ENCODE measurements around the gene FA2H. TPM values are rescaled to one million over a fixed set of nuclear protein-coding genes. Genes with fewer than 3 reads are reported as not detected.
"Not testable (repeated sequence)": the region's sequence is repeated elsewhere in the genome, so short reads cannot be mapped to it uniquely, and the experiment has no call there.

The FA2H gene
- polyA plus RNA-seq, 3 donors, result not detected

DNA sequence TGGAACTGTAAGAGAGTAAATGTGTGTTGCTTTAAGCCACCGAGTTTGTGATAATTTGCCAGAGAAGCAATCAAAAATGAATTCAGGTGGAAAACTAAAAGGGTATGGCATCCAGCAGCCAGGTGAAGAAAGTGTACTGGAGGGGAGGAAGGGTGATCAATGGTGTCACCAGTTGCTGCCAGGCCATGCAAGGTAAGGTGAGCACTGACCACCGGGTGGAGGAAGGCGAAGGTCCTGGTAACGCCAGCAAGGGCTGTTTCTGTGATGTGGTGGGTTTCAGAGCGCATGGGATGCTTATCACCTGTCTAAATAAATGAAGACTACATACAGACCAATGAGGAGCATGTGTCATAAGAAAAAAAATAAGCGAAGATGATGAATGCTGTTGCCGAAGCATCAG, 6.9 kb downstream of the FA2H start:
- no peak for DNase-seq
- Histone ChIP-seq H3K9ac (ENCODE audit: insufficient read depth, low read length, poor library complexity, severe bottlenecking) (no peak overlapping the region), H3K27me3 (ENCODE audit: control insufficient read depth in 2 of 2, insufficient read depth in 2 of 2, low read length in 2 of 2) (peaks cover 2 to 7% of the 10 kb centered on the region in 2 donors), H3K27ac (ENCODE audit: low read depth in 1 of 2, low read length in 2 of 2) (no peak overlapping the region), H3K9me3 (replicated peaks in 1 of 2; ENCODE audit: control insufficient read depth in 1 of 2, insufficient read depth in 1 of 2, low read length in 2 of 2) (no peaks in the 10 kb centered on the region), H4K20me1 (ENCODE audit: insufficient read depth, low read length) (no peaks in the 10 kb centered on the region), H3K79me2 (ENCODE audit: insufficient read depth, low read length) (no peaks in the 10 kb centered on the region), H3K4me2 (replicated peaks; ENCODE audit: extremely low read depth, low read length, poor library complexity, severe bottlenecking) (no peak overlapping the region), H3K36me3 (replicated peaks in 1 of 2; ENCODE audit: control insufficient read depth in 1 of 2, insufficient read depth in 2 of 2, low read length in 2 of 2) (no peaks in the 10 kb centered on the region), H3K4me3 (replicated peaks in 1 of 3; ENCODE audit: low read depth in 2 of 3, low read length in 3 of 3) (no peak overlapping the region), H3K4me1 (ENCODE audit: control insufficient read depth in 1 of 2, insufficient read depth in 2 of 2, low read length in 2 of 2) (no peaks in the 10 kb centered on the region), H2AFZ (ENCODE audit: insufficient read depth, low read depth, low read length, poor library complexity, severe bottlenecking) (no peak overlapping the region)
- Mint-ChIP-seq H3K36me3 (no peaks in the 10 kb centered on the region), H3K27me3 (ENCODE audit: low read depth in 3 of 3) (peaks cover 21 to 27% (median 23%) of the 10 kb centered on the region in 3 donors), H3K4me1 (peaks cover 2% of the 10 kb centered on the region), H3K9me3 (peaks cover 0 to 7% (median 0%) of the 10 kb centered on the region in 7 donors), H3K4me3 (no peak overlapping the region), H3K27ac (no peak overlapping the region)
- WGBS (ENCODE audit: insufficient coverage), result 88% methylated on average over 1 of the region's 7 CpGs
- intact Hi-C loops (cut with micrococcal nuclease), result no loop called here
- TF ChIP-seq, protein P1, sequence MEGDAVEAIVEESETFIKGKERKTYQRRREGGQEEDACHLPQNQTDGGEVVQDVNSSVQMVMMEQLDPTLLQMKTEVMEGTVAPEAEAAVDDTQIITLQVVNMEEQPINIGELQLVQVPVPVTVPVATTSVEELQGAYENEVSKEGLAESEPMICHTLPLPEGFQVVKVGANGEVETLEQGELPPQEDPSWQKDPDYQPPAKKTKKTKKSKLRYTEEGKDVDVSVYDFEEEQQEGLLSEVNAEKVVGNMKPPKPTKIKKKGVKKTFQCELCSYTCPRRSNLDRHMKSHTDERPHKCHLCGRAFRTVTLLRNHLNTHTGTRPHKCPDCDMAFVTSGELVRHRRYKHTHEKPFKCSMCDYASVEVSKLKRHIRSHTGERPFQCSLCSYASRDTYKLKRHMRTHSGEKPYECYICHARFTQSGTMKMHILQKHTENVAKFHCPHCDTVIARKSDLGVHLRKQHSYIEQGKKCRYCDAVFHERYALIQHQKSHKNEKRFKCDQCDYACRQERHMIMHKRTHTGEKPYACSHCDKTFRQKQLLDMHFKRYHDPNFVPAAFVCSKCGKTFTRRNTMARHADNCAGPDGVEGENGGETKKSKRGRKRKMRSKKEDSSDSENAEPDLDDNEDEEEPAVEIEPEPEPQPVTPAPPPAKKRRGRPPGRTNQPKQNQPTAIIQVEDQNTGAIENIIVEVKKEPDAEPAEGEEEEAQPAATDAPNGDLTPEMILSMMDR (IDR thresholded peaks at IDR 0.05), result no peak

DNA sequence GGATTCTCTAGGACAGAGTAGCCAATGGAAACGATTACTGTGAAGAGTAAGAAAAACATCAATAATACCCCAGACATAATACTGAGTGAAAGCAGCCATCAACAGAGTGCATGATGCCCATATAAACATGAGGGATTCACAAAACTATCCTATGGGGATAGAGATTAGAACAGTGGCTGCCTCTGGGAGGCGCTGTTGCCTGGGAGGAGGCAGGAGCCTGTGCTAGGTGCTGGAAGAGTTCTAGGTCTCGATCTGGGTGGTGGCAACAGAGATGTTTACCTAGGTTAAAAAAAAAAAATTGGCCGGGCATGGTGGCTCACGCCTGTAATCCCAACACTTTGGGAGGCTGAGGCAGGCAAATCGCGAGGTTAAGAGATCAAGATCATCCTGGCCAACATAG, 7.9 kb downstream of the FA2H start:
- Mint-ChIP-seq H3K27ac (no peak overlapping the region), H3K4me1 (peaks cover 2% of the 10 kb centered on the region), H3K36me3 (no peaks in the 10 kb centered on the region), H3K4me3 (no peak overlapping the region), H3K9me3 (peaks cover 0 to 6% (median 0%) of the 10 kb centered on the region in 7 donors), H3K27me3 (ENCODE audit: low read depth in 3 of 3) (peaks cover 13 to 21% (median 14%) of the 10 kb centered on the region in 3 donors)
- Histone ChIP-seq H3K9ac (ENCODE audit: insufficient read depth, low read length, poor library complexity, severe bottlenecking) (no peak overlapping the region), H2AFZ (ENCODE audit: insufficient read depth, low read depth, low read length, poor library complexity, severe bottlenecking) (no peak overlapping the region), H3K27ac (ENCODE audit: low read depth in 1 of 2, low read length in 2 of 2) (no peak overlapping the region), H3K79me2 (ENCODE audit: insufficient read depth, low read length) (no peaks in the 10 kb centered on the region), H3K9me3 (replicated peaks in 1 of 2; ENCODE audit: control insufficient read depth in 1 of 2, insufficient read depth in 1 of 2, low read length in 2 of 2) (no peaks in the 10 kb centered on the region), H3K4me2 (replicated peaks; ENCODE audit: extremely low read depth, low read length, poor library complexity, severe bottlenecking) (no peak overlapping the region), H3K4me3 (replicated peaks in 1 of 3; ENCODE audit: low read depth in 2 of 3, low read length in 3 of 3) (no peak overlapping the region), H3K27me3 (ENCODE audit: control insufficient read depth in 2 of 2, insufficient read depth in 2 of 2, low read length in 2 of 2) (no peaks in the 10 kb centered on the region), H3K4me1 (ENCODE audit: control insufficient read depth in 1 of 2, insufficient read depth in 2 of 2, low read length in 2 of 2) (no peaks in the 10 kb centered on the region), H3K36me3 (replicated peaks in 1 of 2; ENCODE audit: control insufficient read depth in 1 of 2, insufficient read depth in 2 of 2, low read length in 2 of 2) (no peaks in the 10 kb centered on the region), H4K20me1 (ENCODE audit: insufficient read depth, low read length) (no peaks in the 10 kb centered on the region)
- TF ChIP-seq, protein P1 (IDR thresholded peaks at IDR 0.05), result no peak
- DNase-seq, result no peak
- 93% methylated on average over 3 of the region's 7 CpGs for WGBS (ENCODE audit: insufficient coverage)
- intact Hi-C loops (cut with micrococcal nuclease), result no loop called here

DNA sequence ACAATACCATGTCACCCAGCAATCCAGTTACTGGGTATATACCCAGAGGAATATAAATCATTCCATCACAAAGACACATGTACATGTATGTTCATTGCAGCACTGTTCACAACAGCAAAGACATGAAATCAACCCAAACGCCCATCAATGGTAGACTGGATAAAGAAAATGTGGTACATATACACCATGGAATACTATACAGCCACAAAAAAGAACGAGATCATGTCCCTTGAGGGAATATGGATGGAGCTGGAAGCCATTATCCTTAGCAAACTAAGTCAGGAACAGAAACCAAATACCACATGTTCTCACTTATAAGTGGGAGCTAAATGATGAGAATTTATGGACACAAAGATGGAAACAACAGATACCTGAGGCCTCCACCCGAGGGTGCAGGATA, 10.4 kb downstream of the FA2H start:
- H3K36me3 ChIP-seq (replicated peaks in 1 of 2; ENCODE audit: control insufficient read depth in 1 of 2, insufficient read depth in 2 of 2, low read length in 2 of 2); H3K4me1 ChIP-seq (ENCODE audit: control insufficient read depth in 1 of 2, insufficient read depth in 2 of 2, low read length in 2 of 2); H3K9me3 ChIP-seq (replicated peaks in 1 of 2; ENCODE audit: control insufficient read depth in 1 of 2, insufficient read depth in 1 of 2, low read length in 2 of 2); H3K4me1 Mint-ChIP-seq; H3K4me3 ChIP-seq (replicated peaks in 1 of 3; ENCODE audit: low read depth in 2 of 3, low read length in 3 of 3); H3K27me3 ChIP-seq (ENCODE audit: control insufficient read depth in 2 of 2, insufficient read depth in 2 of 2, low read length in 2 of 2); H2AFZ ChIP-seq (ENCODE audit: insufficient read depth, low read depth, low read length, poor library complexity, severe bottlenecking); H3K27ac Mint-ChIP-seq; intact Hi-C loops (cut with micrococcal nuclease); H3K79me2 ChIP-seq (ENCODE audit: insufficient read depth, low read length); H3K4me2 ChIP-seq (replicated peaks; ENCODE audit: extremely low read depth, low read length, poor library complexity, severe bottlenecking); H3K36me3 Mint-ChIP-seq; H3K9ac ChIP-seq (ENCODE audit: insufficient read depth, low read length, poor library complexity, severe bottlenecking); H3K4me3 Mint-ChIP-seq; H3K27ac ChIP-seq (ENCODE audit: low read depth in 1 of 2, low read length in 2 of 2); DNase-seq; H3K9me3 Mint-ChIP-seq; H4K20me1 ChIP-seq (ENCODE audit: insufficient read depth, low read length): not testable (repeated sequence)
- peaks cover 5 to 13% (median 11%) of the 10 kb centered on the region in 3 donors for H3K27me3 Mint-ChIP-seq (ENCODE audit: low read depth in 3 of 3)
- no CpG with 5 or more reads among the region's 3 CpGs for WGBS (ENCODE audit: insufficient coverage)
